ENCODE data around the gene ASIC1. TPM values are rescaled to one million over a fixed set of nuclear protein-coding genes. Genes with fewer than 3 reads are reported as not detected.

Gene ASIC1
- total and polyA plus RNA-seq, 2 of the 13 experiments (the other 11 are each of a cell fraction or from before 2014, with no cell fraction given) = 0.44 to 1.5 TPM

- TF ChIP-seq ZNF770 (CRISPR knock-in tag; IDR thresholded peaks at IDR 0.05) (no peak), ZNF350 (CRISPR knock-in tag; IDR thresholded peaks at IDR 0.05; ENCODE audit: borderline replicate concordance, low read depth) (peak; percentile 24; the same call in 1 of the 2 replicates), AFF4 (CRISPR knock-in tag; IDR thresholded peaks at IDR 0.05) (no peak), ZMAT5 (CRISPR knock-in tag; IDR thresholded peaks at IDR 0.05; ENCODE audit: borderline replicate concordance, low read depth) (no peak), ONECUT2 (CRISPR knock-in tag; IDR thresholded peaks at IDR 0.05) (no peak), ZNF318 (CRISPR knock-in tag; IDR thresholded peaks at IDR 0.05) (no peak), YEATS2 (CRISPR knock-in tag; IDR thresholded peaks at IDR 0.05; ENCODE audit: borderline replicate concordance) (peak; percentile 65; the same call in 1 of the 2 replicates)
Measured at GRCh38 chr12:50082644-50083043, 25.2 kb downstream of the ASIC1 start (continued).

Data from HepG2 (cell line).